ENCODE results near the gene SYAP1.
"Not testable (repeated sequence)": the region's sequence is repeated elsewhere in the genome, so short reads cannot be mapped to it uniquely, and the experiment has no call there.

Gene SYAP1, protein sequence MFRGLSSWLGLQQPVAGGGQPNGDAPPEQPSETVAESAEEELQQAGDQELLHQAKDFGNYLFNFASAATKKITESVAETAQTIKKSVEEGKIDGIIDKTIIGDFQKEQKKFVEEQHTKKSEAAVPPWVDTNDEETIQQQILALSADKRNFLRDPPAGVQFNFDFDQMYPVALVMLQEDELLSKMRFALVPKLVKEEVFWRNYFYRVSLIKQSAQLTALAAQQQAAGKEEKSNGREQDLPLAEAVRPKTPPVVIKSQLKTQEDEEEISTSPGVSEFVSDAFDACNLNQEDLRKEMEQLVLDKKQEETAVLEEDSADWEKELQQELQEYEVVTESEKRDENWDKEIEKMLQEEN

GRCh38 chrX:16719334-16720084 lies at the start of gene SYAP1:
Gene SYAP1 (plus strand): TSS chrX:16719612. CDS start chrX:16719725, 113 bp downstream.
- DNase-seq (ENCODE audit: low spot score): peak; percentile 93

DNA sequence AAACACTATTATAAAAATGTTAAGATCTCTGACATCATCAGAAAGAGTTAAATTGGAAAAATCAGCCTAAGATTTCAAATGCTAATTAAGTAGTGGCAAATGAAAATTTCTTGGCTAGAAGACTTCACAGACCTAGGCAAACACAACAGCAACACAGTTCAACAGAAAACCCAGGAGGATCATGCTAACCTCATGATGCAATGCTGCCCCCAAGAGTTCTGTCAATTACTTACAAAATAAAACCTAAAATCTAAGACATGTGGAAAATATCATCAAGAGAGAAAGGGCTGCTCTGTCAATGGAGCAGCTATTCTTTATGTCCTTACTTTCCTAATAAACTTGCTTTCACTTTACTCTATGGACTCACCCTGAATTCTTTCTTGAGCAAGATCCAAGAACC lies 48.4 kb upstream of the SYAP1 start:
- peak; percentile 29 for DNase-seq (ENCODE audit: low spot score)

DNA sequence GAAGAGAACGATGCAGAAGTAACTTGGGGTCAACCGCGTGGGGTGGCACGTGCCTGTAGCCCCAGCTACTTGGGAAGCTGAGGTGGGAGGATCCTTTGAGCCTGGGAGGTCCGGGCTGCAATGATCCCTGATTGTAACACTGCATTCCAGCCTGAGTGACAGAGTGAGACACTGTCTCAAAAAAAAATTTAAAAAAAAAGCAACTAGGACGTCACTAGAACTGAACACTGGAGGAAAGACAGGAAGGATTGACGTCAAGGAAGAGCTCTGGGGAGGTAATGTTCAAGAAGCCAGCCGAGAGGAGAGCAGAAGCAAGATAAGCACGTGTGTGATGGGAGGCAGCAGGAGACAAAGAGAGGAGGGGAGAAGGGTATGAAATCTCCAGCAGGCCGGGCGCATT lies 40.7 kb upstream of the SYAP1 start:
- no peak for DNase-seq (ENCODE audit: low spot score)

- DNase-seq (ENCODE audit: low spot score): no peak
Observed at GRCh38 chrX:16683007-16683664, 36.3 kb upstream of the SYAP1 start.

DNA sequence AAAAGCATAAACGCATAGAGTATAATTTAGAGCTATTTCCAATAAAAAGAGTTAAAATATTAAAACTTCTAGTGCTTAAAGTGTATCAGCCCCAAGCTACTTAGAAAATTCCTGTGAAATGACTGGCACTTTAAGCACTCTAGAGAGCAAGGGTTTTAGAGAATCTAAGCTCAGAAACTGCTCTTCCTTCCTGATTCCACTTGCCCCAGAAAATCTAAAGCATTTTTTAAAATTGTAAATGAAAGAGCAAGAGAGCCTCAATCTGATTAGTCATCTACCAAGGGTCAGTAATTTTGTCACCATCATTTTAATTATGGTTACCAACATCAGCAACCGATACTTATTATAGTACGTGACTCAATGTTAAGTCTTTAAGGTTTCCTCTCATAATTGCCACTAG lies 31.9 kb upstream of the SYAP1 start:
- DNase-seq (ENCODE audit: low spot score): no peak

- peak; percentile 55 for DNase-seq (ENCODE audit: low spot score)
Observed at GRCh38 chrX:16695079-16695676, 24.2 kb upstream of the SYAP1 start.

DNA sequence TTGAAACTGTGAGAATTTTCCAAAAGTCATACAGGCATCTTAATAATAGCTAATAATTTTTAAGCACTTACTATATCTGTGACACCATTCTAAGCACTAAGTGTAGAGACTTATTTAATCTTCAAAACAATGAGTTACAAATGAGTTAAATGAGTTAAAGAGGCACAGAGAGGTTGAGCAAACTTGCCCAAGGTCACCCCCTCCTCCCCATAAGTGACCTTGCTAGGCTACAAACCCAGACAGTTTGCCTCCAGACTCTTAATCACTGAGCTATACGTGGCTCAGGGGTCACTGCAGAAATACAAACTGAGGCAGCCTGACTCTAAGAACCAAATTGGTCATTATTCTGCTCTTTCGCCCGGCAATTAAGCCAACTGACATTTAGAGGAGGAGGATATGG lies 22.5 kb upstream of the SYAP1 start:
- DNase-seq (ENCODE audit: low spot score): no peak

- DNase-seq (ENCODE audit: low spot score): no peak
Observed at GRCh38 chrX:16699389-16699788, 20.0 kb upstream of the SYAP1 start.

GRCh38 chrX:16700734-16701133 lies 18.7 kb upstream of the SYAP1 start:
- no peak for DNase-seq (ENCODE audit: low spot score)

DNA sequence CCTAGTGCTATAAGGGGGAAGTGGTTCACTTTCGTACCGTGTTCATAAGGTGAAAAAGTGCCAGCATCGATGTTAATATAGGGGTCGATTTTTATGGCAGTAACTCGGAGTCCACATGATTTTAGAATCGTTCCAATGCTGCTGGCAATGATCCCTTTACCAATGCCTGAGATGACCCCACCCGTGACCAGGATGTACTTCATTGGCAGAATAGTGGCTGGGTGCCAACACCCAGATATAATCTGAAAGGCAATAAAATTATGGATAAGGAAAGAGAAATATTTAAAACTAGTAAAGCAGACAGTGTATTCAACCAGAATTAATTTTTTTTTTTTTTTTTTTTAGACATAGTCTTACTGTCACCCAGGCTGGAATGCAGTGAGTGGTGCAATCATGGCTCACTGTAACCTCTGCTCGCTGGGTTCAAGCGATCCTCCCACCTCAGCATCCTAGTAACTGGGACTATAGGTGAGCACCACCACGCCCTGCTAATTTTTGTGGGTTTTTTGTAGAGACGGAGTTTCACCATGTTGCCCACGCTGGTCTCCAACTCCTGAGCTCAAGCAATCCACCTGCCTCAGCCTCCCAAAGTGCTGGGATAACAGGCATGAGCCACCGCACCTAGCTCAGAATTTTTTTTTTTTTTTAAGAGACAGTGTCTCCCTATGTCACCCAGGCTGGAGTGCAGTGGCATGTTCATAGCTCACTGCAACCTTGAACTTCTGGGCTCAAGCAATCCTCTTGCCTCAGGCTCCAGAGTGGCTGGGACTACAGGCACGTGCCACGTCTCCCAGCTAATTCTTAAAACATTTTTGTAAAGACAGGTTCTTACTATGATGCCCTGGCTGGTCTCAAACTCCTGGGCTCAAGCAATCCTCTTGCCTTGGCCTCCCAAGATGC lies 16.5 kb upstream of the SYAP1 start:
- no peak for DNase-seq (ENCODE audit: low spot score)

DNA sequence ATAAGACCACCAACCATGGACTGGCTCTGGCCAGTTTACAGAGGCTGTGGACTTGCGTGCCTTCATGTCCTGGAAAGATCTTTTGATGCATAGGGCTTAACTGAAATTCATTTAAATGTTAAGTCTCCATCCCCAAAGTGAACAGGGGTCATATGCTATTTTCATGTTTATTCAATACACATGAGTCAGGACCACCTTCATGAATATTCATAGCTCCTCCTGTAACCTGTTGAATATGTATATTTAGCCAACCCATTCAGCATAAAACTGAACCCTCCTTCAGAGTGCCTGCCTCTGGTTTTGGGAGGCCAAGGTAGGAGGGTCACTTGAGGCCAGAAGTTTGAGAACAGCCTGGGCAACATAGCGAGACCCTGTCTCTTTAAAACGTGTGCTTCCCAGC lies 14.0 kb upstream of the SYAP1 start:
- DNase-seq (ENCODE audit: low spot score): no peak

DNA sequence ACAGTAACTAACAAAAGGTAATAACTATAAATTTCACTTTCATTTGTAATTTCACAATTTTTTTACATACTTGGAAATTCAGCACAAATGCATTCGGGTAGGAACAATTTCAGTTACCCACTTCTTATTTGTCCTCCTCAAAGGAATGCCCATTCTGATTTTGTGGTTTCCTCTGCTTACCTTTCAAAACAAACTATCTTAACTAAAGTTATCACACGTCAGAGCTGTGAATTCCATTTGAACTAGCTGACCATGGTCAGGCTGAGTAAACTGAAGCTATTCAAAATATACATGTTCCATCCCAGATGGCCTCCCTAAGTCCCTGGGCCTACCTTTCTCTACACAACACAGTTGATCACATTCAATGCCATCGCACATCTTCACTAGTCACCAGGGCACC lies 11.4 kb upstream of the SYAP1 start:
- no peak for DNase-seq (ENCODE audit: low spot score)

- DNase-seq (ENCODE audit: low spot score): no peak
Observed at GRCh38 chrX:16711219-16711811, 8.1 kb upstream of the SYAP1 start.

- no peak for DNase-seq (ENCODE audit: low spot score)
Observed at GRCh38 chrX:16711893-16712547, 7.4 kb upstream of the SYAP1 start.

- peak; percentile 34 for DNase-seq (ENCODE audit: low spot score)
Observed at GRCh38 chrX:16712548-16713155, 6.8 kb upstream of the SYAP1 start, which contains the start of gene CTPS2. Gene CTPS2 (minus strand): TSS chrX:16712669. CDS start chrX:16702902, 9,767 bp downstream.

- DNase-seq (ENCODE audit: low spot score): no peak
Observed at GRCh38 chrX:16714504-16714903, 4.9 kb upstream of the SYAP1 start.

- not testable (repeated sequence) for DNase-seq (ENCODE audit: low spot score)
Observed at GRCh38 chrX:16715638-16716037, 3.8 kb upstream of the SYAP1 start.

- DNase-seq (ENCODE audit: low spot score): not testable (repeated sequence)
Observed at GRCh38 chrX:16716451-16716850, 3.0 kb upstream of the SYAP1 start.

- no peak for DNase-seq (ENCODE audit: low spot score)
Observed at GRCh38 chrX:16718824-16719333, 533 bp upstream of the SYAP1 start.

DNA sequence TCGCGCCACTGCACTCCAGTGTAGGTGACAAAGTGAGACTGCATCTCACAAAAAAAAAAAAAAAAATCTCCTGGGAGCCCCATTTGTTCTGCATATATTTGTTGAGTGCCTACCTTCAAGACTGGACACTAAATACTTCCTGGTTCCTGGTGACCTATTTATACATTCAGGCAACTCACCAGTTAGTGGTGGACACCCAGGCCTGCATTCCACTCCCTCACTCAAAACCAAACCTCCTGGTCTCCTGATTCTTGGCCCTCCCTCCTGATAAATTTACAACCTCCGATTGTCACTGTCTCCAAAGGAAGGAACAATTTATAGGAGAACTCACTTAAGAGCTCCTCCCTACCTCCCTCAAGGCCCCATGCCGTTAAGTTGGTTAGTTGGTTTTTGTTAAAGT lies 3.1 kb downstream of the SYAP1 start:
- DNase-seq (ENCODE audit: low spot score): no peak
